SK-N-SH (cell line): ENCODE data around the gene RBMS3. TPM values are rescaled to one million over a fixed set of nuclear protein-coding genes. Genes with fewer than 3 reads are reported as not detected.

Experiments used
- CTCF ChIA-PET: fragments of 300-600, 350-600 bp; formaldehyde crosslinking; extraction: SDS; loops from one replicate; lab custom pipeline; 2021; lab: Yijun Ruan, JAX
- POLR2A ChIA-PET: fragments of 350-600 bp; sonication (Branson Sonifier 250); formaldehyde crosslinking; extraction: SDS; loops from one replicate; lab custom pipeline; 2020; ENCODE audit warnings: antibody characterized with exemption, inconsistent platforms; lab: Yijun Ruan, JAX
- DNase-seq: peaks from one replicate; pipeline ENCODE4 v3.0.0; 2012
- H2AFZ ChIP-seq: fragments of 200-600 bp; sonication (generic); 2 replicates; pipeline ENCODE4 v1.8.1; 2016; ENCODE audit warnings: antibody characterized with exemption, mild to moderate bottlenecking, low read depth
- H3F3A ChIP-seq: fragments of 200-600 bp; sonication (generic); replicated peaks from 2 replicates; pipeline ENCODE3; 2016; ENCODE audit warnings: antibody characterized with exemption, mild to moderate bottlenecking; ENCODE audit not compliant: insufficient read depth
- H3K27ac ChIP-seq, 2 experiments: fragments of 200-500 bp in 1 of 2; fragments of 200-600 bp in 1 of 2; sonication (Bioruptor generic) in 1 of 2; sonication (generic), shearing (Covaris generic) in 1 of 2; 2 replicates each; pipeline versions ENCODE4 v1.5.1 to v1.6.1; 2014 to 2016; ENCODE audit warnings: low read depth in 2 of 2, inconsistent platforms in 1 of 2, low read length in 1 of 2, mild to moderate bottlenecking in 1 of 2, mixed read lengths in 1 of 2
- H3K27me3 ChIP-seq: fragments of 200-600 bp; sonication (generic), shearing (Covaris generic); 2 replicates; pipeline ENCODE4 v1.6.1; 2016; ENCODE audit warnings: mixed run types; ENCODE audit not compliant: insufficient read depth
- H3K36me3 ChIP-seq, 2 experiments: fragments of 200-500 bp in 1 of 2; fragments of 200-600 bp in 1 of 2; sonication (Bioruptor generic) in 1 of 2; sonication (generic) in 1 of 2; replicated peaks in 1 of 2; 2 replicates each; pipeline versions ENCODE3 to v1.5.1; 2014 to 2016; ENCODE audit warnings: low read length in 1 of 2, mild to moderate bottlenecking in 1 of 2; ENCODE audit not compliant: insufficient read depth in 2 of 2, control insufficient read depth in 1 of 2
- H3K4me1 ChIP-seq, 2 experiments: fragments of 200-500 bp in 1 of 2; fragments of 200-600 bp in 1 of 2; sonication (Bioruptor generic) in 1 of 2; sonication (generic), shearing (Covaris generic) in 1 of 2; 2 replicates each; pipeline versions ENCODE4 v1.5.1 to v1.6.1; 2014 to 2016; ENCODE audit warnings: low read depth in 1 of 2, low read length in 1 of 2, mixed run types in 1 of 2; ENCODE audit not compliant: insufficient read depth in 2 of 2, control insufficient read depth in 1 of 2
- H3K4me2 ChIP-seq: fragments of 200-600 bp; sonication (generic), shearing (Covaris generic); 2 replicates; pipeline ENCODE4 v1.6.1; 2017; ENCODE audit warnings: mixed run types
- H3K4me3 ChIP-seq, 2 experiments: fragments of 200-500 bp in 1 of 2; fragments of 200-600 bp in 1 of 2; sonication (Bioruptor generic) in 1 of 2; sonication (generic), shearing (Covaris generic) in 1 of 2; 2 replicates each; pipeline versions ENCODE4 v1.5.1 to v1.8.1; 2014 to 2016; ENCODE audit warnings: low read depth in 2 of 2, inconsistent platforms in 1 of 2, low read length in 1 of 2, mild to moderate bottlenecking in 1 of 2, mixed read lengths in 1 of 2, moderate library complexity in 1 of 2
- H3K79me2 ChIP-seq: fragments of 200-600 bp; sonication (generic); 2 replicates; pipeline ENCODE4 v1.8.1; 2017; ENCODE audit warnings: mild to moderate bottlenecking; ENCODE audit not compliant: insufficient read depth
- H3K9ac ChIP-seq: fragments of 200-600 bp; sonication (generic); 2 replicates; pipeline ENCODE4 v1.6.1; 2017; ENCODE audit warnings: mixed run types
- H3K9me2 ChIP-seq: fragments of 200-600 bp; sonication (generic); 2 replicates; pipeline ENCODE4 v1.6.1; 2017; ENCODE audit warnings: mixed run types
- H3K9me3 ChIP-seq: fragments of 200-600 bp; sonication (generic); 2 replicates; pipeline ENCODE4 v1.6.1; 2017; ENCODE audit warnings: mixed run types, mild to moderate bottlenecking, moderate library complexity
- H4K20me1 ChIP-seq: fragments of 200-600 bp; sonication (generic); 2 replicates; pipeline ENCODE4 v1.6.1; 2017; ENCODE audit warnings: mild to moderate bottlenecking, mixed run types; ENCODE audit not compliant: insufficient read depth
- ELF1 ChIP-seq: IDR thresholded peaks from 2 replicates; pipeline ENCODE4 v1.4.0; 2012
- EP300 ChIP-seq, 2 experiments: IDR thresholded peaks; 2 replicates each; pipeline versions ENCODE4 v1.4.0 to v1.6.1; 2012; ENCODE audit warnings: borderline replicate concordance in 1 of 2, low read depth in 1 of 2, low read length in 1 of 2
- FOXJ3 ChIP-seq: sonication (generic); formaldehyde crosslinking; IDR thresholded peaks from 2 replicates; pipeline ENCODE4 v1.5.1; 2020; ENCODE audit warnings: mild to moderate bottlenecking, missing genetic modification reagents
- IRF3 ChIP-seq: fragments of 150-350 bp; IDR thresholded peaks from 2 replicates; pipeline ENCODE4 v1.6.1; 2016; ENCODE audit warnings: mild to moderate bottlenecking, low read depth, low read length
- JUND ChIP-seq: IDR thresholded peaks from 2 replicates; pipeline ENCODE4 v1.4.0; 2012
- MAX ChIP-seq: IDR thresholded peaks from 2 replicates; pipeline ENCODE4 v1.4.0; 2012; ENCODE audit warnings: low read depth
- MXI1 ChIP-seq: IDR thresholded peaks from 2 replicates; pipeline ENCODE4 v1.6.1; 2012; ENCODE audit warnings: mild to moderate bottlenecking, low read depth, low read length, improper control_type of control experiment
- NFIC ChIP-seq: IDR thresholded peaks from 2 replicates; pipeline ENCODE4 v1.4.0; 2012; ENCODE audit warnings: borderline replicate concordance
- PBX3 ChIP-seq: IDR thresholded peaks from 2 replicates; pipeline ENCODE4; 2012
- POLR2AphosphoS5 ChIP-seq: IDR thresholded peaks from 2 replicates; pipeline ENCODE4 v1.6.1; 2012; ENCODE audit warnings: low read depth, low read length
- RAD21 ChIP-seq: IDR thresholded peaks from 2 replicates; pipeline ENCODE4 v1.6.1; 2012; ENCODE audit warnings: mild to moderate bottlenecking, low read length
- REST ChIP-seq: IDR thresholded peaks from 2 replicates; pipeline ENCODE4 v1.6.1; 2012; ENCODE audit warnings: mild to moderate bottlenecking, low read depth, low read length, moderate library complexity
- SMC3 ChIP-seq: IDR thresholded peaks from 2 replicates; pipeline ENCODE4 v1.6.1; 2012; ENCODE audit warnings: low read depth, low read length, improper control_type of control experiment
- TCF12 ChIP-seq: IDR thresholded peaks from 2 replicates; pipeline ENCODE4 v1.4.0; 2012
- USF1 ChIP-seq: IDR thresholded peaks from 2 replicates; pipeline ENCODE4 v1.4.0; 2012; ENCODE audit warnings: low read depth, borderline replicate concordance
- YY1 ChIP-seq: IDR thresholded peaks from 2 replicates; pipeline ENCODE4 v1.4.0; 2012; ENCODE audit warnings: low read depth, mild to moderate bottlenecking
- ZBTB33 ChIP-seq: IDR thresholded peaks from 2 replicates; pipeline ENCODE4 v1.4.0; 2012; ENCODE audit warnings: low read depth, borderline replicate concordance
- WGBS: methylation state at CpG from one replicate; pipeline ENCODE4 v1.1.6; 2017; ENCODE audit warnings: low lambda C conversion rate; 5-methylcytosine and 5-hydroxymethylcytosine counted together
- polyA plus RNA-seq, 3 experiments: library from polyadenylated mRNA; depleted of rRNA; stranded (reverse); fragments of >200 nt; gene quantifications; 2 replicates each; pipeline ENCODE4 v1.2.3, GENCODE V29; 2012

Gene RBMS3
- polyA plus RNA-seq, 1 of the 3 experiments (the other 2 are of a cell fraction), result 8.2 TPM

GRCh38 chr3:29760226-29760685 is 479.4 kb downstream of the RBMS3 start:
- Histone ChIP-seq H3K27ac (peak overlapping the region; percentile 70 to 93), H3K9ac (no peak overlapping the region), H3K79me2 (peaks cover 12% of the 10 kb centered on the region), H3F3A (peaks cover 26% of the 10 kb centered on the region), H3K36me3 (peaks cover 6 to 8% of the 10 kb centered on the region in 2 experiments), H3K9me3 (no peaks in the 10 kb centered on the region), H4K20me1 (no peaks in the 10 kb centered on the region), H3K27me3 (no peaks in the 10 kb centered on the region), H2AFZ (no peak overlapping the region), H3K4me3 (no peak overlapping the region), H3K4me2 (no peak overlapping the region), H3K9me2 (no peaks in the 10 kb centered on the region), H3K4me1 (peaks cover 40 to 60% of the 10 kb centered on the region in 2 experiments)
- ChIA-PET POLR2A (interaction anchor here (1.5 kb wide), 1 partner anchor 118 kb away, joined by 5 read pairs; no protein-coding TSS in a partner anchor), CTCF (interaction anchor here (0.8 to 1.6 kb wide), 5 partner anchors 15 to 844 kb away, joined by 3 to 4 read pairs (median 3); no protein-coding TSS in a partner anchor)
- DNase-seq, result no peak
- TF ChIP-seq MAX (no peak), REST (no peak), SMC3 (no peak), EP300 (IDR thresholded peaks at IDR 0.05; ENCODE audit: borderline replicate concordance in 1 of 2, low read depth in 1 of 2, low read length in 1 of 2) (no peak), ELF1 (no peak), USF1 (no peak), YY1 (no peak)

GRCh38 chr3:29761517-29761916 is 480.6 kb downstream of the RBMS3 start:
- H3K4me1 ChIP-seq, result peaks cover 40 to 60% of the 10 kb centered on the region in 2 experiments
- 85% methylated on average over 2 of the region's 2 CpGs for WGBS
- H3K4me3 ChIP-seq, result no peak overlapping the region
- peaks cover 6 to 12% of the 10 kb centered on the region in 2 experiments for H3K36me3 ChIP-seq
- no peak overlapping the region for H3K9ac ChIP-seq
- H3F3A ChIP-seq, result peaks cover 26% of the 10 kb centered on the region
- no peak for DNase-seq
- no peaks in the 10 kb centered on the region for H3K27me3 ChIP-seq
- H3K27ac ChIP-seq, result peak overlapping the region in 1 of 2 experiments; percentile 93; a peak in 2 of 4 replicates
- ChIA-PET POLR2A (no interaction called here), CTCF (interaction anchor here (1.5 kb wide), 1 partner anchor 118 kb away, joined by 4 read pairs; no protein-coding TSS in a partner anchor)
- no peaks in the 10 kb centered on the region for H3K9me3 ChIP-seq
- no peak overlapping the region for H3K4me2 ChIP-seq
- H4K20me1 ChIP-seq, result no peaks in the 10 kb centered on the region
- H2AFZ ChIP-seq, result no peak overlapping the region
- H3K9me2 ChIP-seq, result no peaks in the 10 kb centered on the region
- H3K79me2 ChIP-seq, result peaks cover 12% of the 10 kb centered on the region
- TF ChIP-seq TCF12 (no peak), IRF3 (no peak), ELF1 (no peak), SMC3 (no peak), PBX3 (no peak), ZBTB33 (no peak), FOXJ3 (no peak), EP300 (IDR thresholded peaks at IDR 0.05; ENCODE audit: borderline replicate concordance in 1 of 2, low read depth in 1 of 2, low read length in 1 of 2) (no peak), POLR2AphosphoS5 (no peak), MXI1 (no peak), USF1 (no peak), RAD21 (no peak), JUND (no peak), NFIC (no peak)
